HCT116 (cell line): ENCODE results near the gene MAP6D1. TPM values are rescaled to one million over a fixed set of nuclear protein-coding genes. Genes with fewer than 3 reads are reported as not detected.

ENCODE experiments used
- ATAC-seq: fragments of 200-7000 bp; cut with Tn5 transposase; 2 replicates; pipeline ENCODE4 v1.9.1; 2020; ENCODE audit warnings: mild to moderate bottlenecking, moderate library complexity
- BruUV-seq: library from RNA; stranded (reverse); fragments of 400-500 nt; replicated peaks from 2 replicates; lab custom pipeline; 2021; lab: Mats Ljungman, UMichigan
- CTCF ChIA-PET: fragments of 300-600 bp; sonication (Branson Sonifier 250); formaldehyde crosslinking; loops from one replicate; lab custom pipeline; 2021; ENCODE audit warnings: antibody characterized with exemption; lab: Charles Lee
- POLR2A ChIA-PET: fragments of 300-600, 350-600 bp; sonication (Branson Sonifier 250); formaldehyde crosslinking; loops from one replicate; lab custom pipeline; 2021; ENCODE audit warnings: antibody characterized with exemption; lab: Charles Lee
- RAD21 ChIA-PET, 2 experiments: fragments of 300-600 bp; sonication (Branson Sonifier 250); formaldehyde crosslinking; loops; one replicate each; lab custom pipeline; 2023; ENCODE audit warnings: low total read pairs in 2 of 2; ENCODE audit not compliant: uncharacterized antibody in 2 of 2, unreplicated experiment in 2 of 2, low non-redundant PET in 1 of 2; lab: Charles Lee
- DNase-seq: peaks from one replicate; pipeline ENCODE4 v3.0.0-alpha.2; 2010; ENCODE audit warnings: low read depth, low spot score
- H2AFZ ChIP-seq: fragments of 200-600 bp; shearing (Covaris generic), sonication (generic); 2 replicates; pipeline ENCODE4 v1.6.1; 2017; ENCODE audit warnings: low read depth, mixed run types, mixed read lengths, antibody characterized with exemption, low read length; ENCODE audit not compliant: poor library complexity, severe bottlenecking
- H3K27ac ChIP-seq: 2 replicates; pipeline ENCODE4 v1.5.1; 2012; ENCODE audit warnings: low read depth, low read length
- H3K27me3 ChIP-seq: fragments of 200-600 bp; sonication (generic); 2 replicates; pipeline ENCODE4 v1.6.1; 2016; ENCODE audit warnings: mixed run types, low read length, mixed read lengths; ENCODE audit not compliant: insufficient read depth
- H3K36me3 ChIP-seq, 2 experiments: fragments of 200-500 bp in 1 of 2; fragments of 200-600 bp in 1 of 2; sonication (Bioruptor generic) in 1 of 2; sonication (generic) in 1 of 2; 2 replicates each; pipeline versions ENCODE4 v1.5.1 to v1.6.1; 2014 to 2016; ENCODE audit warnings: low read length in 2 of 2, inconsistent platforms in 1 of 2, mixed read lengths in 1 of 2, mixed run types in 1 of 2; ENCODE audit not compliant: insufficient read depth in 2 of 2, control insufficient read depth in 1 of 2
- H3K4me1 ChIP-seq, 2 experiments: fragments of 200-600 bp in 1 of 2; sonication (generic) in 1 of 2; 2 replicates each; pipeline versions ENCODE4 v1.5.1 to v1.6.1; 2012 to 2017; ENCODE audit warnings: low read length in 2 of 2, inconsistent platforms in 1 of 2, mild to moderate bottlenecking in 1 of 2, mixed read lengths in 1 of 2, mixed run types in 1 of 2, moderate library complexity in 1 of 2; ENCODE audit not compliant: insufficient read depth in 2 of 2, control insufficient read depth in 1 of 2
- H3K4me2 ChIP-seq: fragments of 200-600 bp; sonication (generic); 2 replicates; pipeline ENCODE4 v1.6.1; 2017; ENCODE audit warnings: mixed run types, low read length, mixed read lengths
- H3K4me3 ChIP-seq, 2 experiments: fragments of 200-600 bp in 1 of 2; sonication (generic) in 1 of 2; replicated peaks in 1 of 2; 2 replicates each; pipeline ENCODE4 v1.5.1; 2011 to 2016; ENCODE audit warnings: low read length in 2 of 2, control low read depth in 1 of 2, low read depth in 1 of 2, mild to moderate bottlenecking in 1 of 2, mixed read lengths in 1 of 2, mixed run types in 1 of 2
- H3K79me2 ChIP-seq: fragments of 200-600 bp; sonication (generic); 2 replicates; pipeline ENCODE4 v1.6.1; 2017; ENCODE audit warnings: mild to moderate bottlenecking, mixed run types, low read length, moderate library complexity, mixed read lengths; ENCODE audit not compliant: insufficient read depth
- H3K9ac ChIP-seq: fragments of 200-600 bp; sonication (generic); 2 replicates; pipeline ENCODE4 v1.6.1; 2016; ENCODE audit warnings: low read length, mixed read lengths
- H3K9me2 ChIP-seq: fragments of 200-600 bp; sonication (generic), shearing (Covaris generic); 2 replicates; pipeline ENCODE4 v1.6.1; 2017; ENCODE audit warnings: mixed run types, mild to moderate bottlenecking, moderate library complexity; ENCODE audit not compliant: insufficient read depth
- H3K9me3 ChIP-seq, 2 experiments: fragments of 200-500 bp in 1 of 2; fragments of 200-600 bp in 1 of 2; sonication (Bioruptor generic) in 1 of 2; sonication (generic) in 1 of 2; 2 replicates each; pipeline ENCODE4 v1.6.1; 2014 to 2017; ENCODE audit warnings: low read length in 2 of 2, mixed read lengths in 2 of 2, inconsistent platforms in 1 of 2, low read depth in 1 of 2, mild to moderate bottlenecking in 1 of 2, mixed run types in 1 of 2, moderate library complexity in 1 of 2; ENCODE audit not compliant: control insufficient read depth in 1 of 2, insufficient read depth in 1 of 2
- H4K20me1 ChIP-seq: fragments of 200-600 bp; sonication (generic), shearing (Covaris generic); 2 replicates; pipeline ENCODE4 v1.6.1; 2017; ENCODE audit warnings: mixed run types, mild to moderate bottlenecking, moderate library complexity; ENCODE audit not compliant: insufficient read depth
- CTCF ChIP-seq, 3 experiments: fragments of 200-600 bp in 1 of 3; sonication (generic) in 1 of 3; IDR thresholded peaks in 2 of 3; conservative IDR thresholded peaks in 1 of 3; 2 replicates each; pipeline ENCODE4 v1.5.1; 2012 to 2017; ENCODE audit warnings: low read depth in 2 of 3, low read length in 2 of 3, antibody characterized with exemption in 1 of 3, borderline replicate concordance in 1 of 3, control low read depth in 1 of 3, mild to moderate bottlenecking in 1 of 3, mixed read lengths in 1 of 3, mixed run types in 1 of 3, moderate library complexity in 1 of 3; ENCODE audit not compliant: insufficient read depth in 1 of 3
- ELF1 ChIP-seq: IDR thresholded peaks from 2 replicates; pipeline ENCODE4 v1.6.1; 2012; ENCODE audit warnings: low read depth, borderline replicate concordance
- EZH2 ChIP-seq: fragments of 200-600 bp; sonication (generic); IDR thresholded peaks from 2 replicates; pipeline ENCODE4 v1.6.1; 2017; ENCODE audit warnings: antibody characterized with exemption, mixed run types
- FOSL1 ChIP-seq: IDR thresholded peaks from 2 replicates; pipeline ENCODE4 v1.6.1; 2012; ENCODE audit warnings: low read depth
- POLR2A ChIP-seq: IDR thresholded peaks from 2 replicates; pipeline ENCODE4 v1.7.0; 2011; ENCODE audit warnings: borderline replicate concordance; ENCODE audit not compliant: insufficient read depth, insufficient read length; ENCODE audit errors: extremely low read depth
- POLR2AphosphoS5 ChIP-seq: IDR thresholded peaks from 2 replicates; pipeline ENCODE4 v1.6.1; 2011; ENCODE audit warnings: mild to moderate bottlenecking, low read depth, low read length, moderate library complexity
- REST ChIP-seq: IDR thresholded peaks from 2 replicates; pipeline ENCODE4 v1.6.1; 2012; ENCODE audit warnings: low read depth
- SP1 ChIP-seq: IDR thresholded peaks from 2 replicates; pipeline ENCODE4 v1.6.1; 2012; ENCODE audit warnings: low read depth
- TCF7L2 ChIP-seq: IDR thresholded peaks from 2 replicates; pipeline ENCODE4 v1.7.0; 2011; ENCODE audit warnings: borderline replicate concordance, inconsistent platforms; ENCODE audit not compliant: insufficient read depth, insufficient read length; ENCODE audit errors: extremely low read depth
- YY1 ChIP-seq: IDR thresholded peaks from 2 replicates; pipeline ENCODE4 v1.6.1; 2011; ENCODE audit warnings: low read length, low read depth, moderate library complexity, mild to moderate bottlenecking; ENCODE audit not compliant: insufficient replicate concordance; ENCODE audit errors: extremely low read depth
- ZFX ChIP-seq: fragments of 450-650 bp; IDR thresholded peaks from 2 replicates; pipeline ENCODE4 v1.6.1; 2017
- intact Hi-C: fragments of 100-400 bp; cut with micrococcal nuclease; formaldehyde crosslinking; loops from 2 replicates; pipeline ENCODE4 v1.10.0; 2022
- total RNA-seq: library from RNA; stranded (reverse); gene quantifications from one replicate; pipeline ENCODE4 v1.2.1, GENCODE V29; 2021; ENCODE audit not compliant: unreplicated experiment
- TF ChIP-seq, protein P1 (sequence below): IDR thresholded peaks from 2 replicates; pipeline ENCODE4 v1.6.1; 2012

The MAP6D1 gene
- total RNA-seq, 1 experiment from 2014 or later, result 5.3 TPM

GRCh38 chr3:183818706-183819624 is 6.4 kb downstream of the MAP6D1 start:
- Histone ChIP-seq H3K9me2 (no peaks in the 10 kb centered on the region), H3K27me3 (no peaks in the 10 kb centered on the region), H3K9me3 (no peaks in the 10 kb centered on the region), H3K79me2 (peaks cover 4% of the 10 kb centered on the region; the same call in 1 of the 2 replicates), H3K4me1 (peaks cover 3 to 4% of the 10 kb centered on the region in 2 experiments; a peak in 3 of 4 replicates), H3K27ac (no peak overlapping the region), H4K20me1 (no peaks in the 10 kb centered on the region), H2AFZ (no peak overlapping the region), H3K36me3 (no peaks in the 10 kb centered on the region), H3K9ac (no peak overlapping the region), H3K4me2 (no peak overlapping the region), H3K4me3 (no peak overlapping the region)
- DNase-seq (no peak), ATAC-seq (no peak)
- POLR2A ChIA-PET, result no interaction called here
- CTCF ChIA-PET, result no interaction called here
- no TSS peak for BruUV-seq
- no peak for TF ChIP-seq ZFX
- no peak for TF ChIP-seq FOSL1
- no peak for TF ChIP-seq ELF1
- TF ChIP-seq, protein P1, sequence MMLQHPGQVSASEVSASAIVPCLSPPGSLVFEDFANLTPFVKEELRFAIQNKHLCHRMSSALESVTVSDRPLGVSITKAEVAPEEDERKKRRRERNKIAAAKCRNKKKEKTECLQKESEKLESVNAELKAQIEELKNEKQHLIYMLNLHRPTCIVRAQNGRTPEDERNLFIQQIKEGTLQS, result no peak
- TF ChIP-seq SP1, result no peak
- TF ChIP-seq POLR2A, result no peak
- no peak for TF ChIP-seq POLR2AphosphoS5
- TF ChIP-seq TCF7L2, result no peak
- intact Hi-C loops, result no loop called here
- RAD21 ChIA-PET, result no interaction called here

DNA sequence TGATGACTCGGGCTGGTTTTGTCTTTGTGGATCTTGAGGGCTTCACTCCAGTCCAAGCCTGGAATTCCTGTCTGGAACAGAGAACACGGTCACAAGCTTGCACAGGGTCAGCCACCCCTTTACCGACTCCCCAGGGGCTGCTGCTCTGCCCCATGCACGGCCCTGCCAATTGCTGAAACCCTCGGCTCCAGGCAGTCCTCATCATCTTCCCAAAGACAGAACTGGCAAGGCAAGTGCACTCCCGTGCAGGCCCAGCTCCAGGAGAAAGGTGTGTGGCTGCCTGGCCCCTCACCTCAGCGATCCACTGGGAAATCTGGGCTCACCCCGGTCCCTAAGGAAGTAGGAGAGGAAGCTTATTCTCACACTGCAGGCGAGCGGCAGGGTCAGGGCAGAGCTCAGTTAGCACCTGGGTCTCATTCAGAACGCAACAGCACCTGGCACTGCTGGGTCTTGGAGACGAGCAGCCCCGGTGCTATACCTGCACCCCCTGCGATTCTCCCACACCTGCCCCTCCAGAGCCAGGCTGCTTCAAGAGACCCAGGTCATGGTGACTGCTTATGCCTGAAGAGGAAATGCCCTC is 7.2 kb downstream of the MAP6D1 start:
- H3K9me2 ChIP-seq, result no peaks in the 10 kb centered on the region
- no TSS peak for BruUV-seq
- no peak for DNase-seq
- no peak overlapping the region for H3K9ac ChIP-seq
- no peaks in the 10 kb centered on the region for H3K36me3 ChIP-seq
- H3K27ac ChIP-seq, result no peak overlapping the region
- POLR2A ChIA-PET, result no interaction called here
- H3K4me1 ChIP-seq, result no peaks in the 10 kb centered on the region
- H3K79me2 ChIP-seq, result no peaks in the 10 kb centered on the region
- no peak for ATAC-seq
- TF ChIP-seq EZH2 (no peak), CTCF (IDR thresholded peaks at IDR 0.05 in 2 of 3, conservative IDR thresholded peaks at IDR 0.05 in 1 of 3; ENCODE audit: borderline replicate concordance in 1 of 3, insufficient read depth in 1 of 3, low read depth in 2 of 3, low read length in 2 of 3) (no peak), POLR2AphosphoS5 (no peak), REST (no peak), YY1 (no peak)
- no peak overlapping the region for H2AFZ ChIP-seq
- no peak overlapping the region for H3K4me2 ChIP-seq
- intact Hi-C loops, result no loop called here
- H3K9me3 ChIP-seq, result no peaks in the 10 kb centered on the region
- RAD21 ChIA-PET, result no interaction called here
- H3K4me3 ChIP-seq, result no peak overlapping the region
- CTCF ChIA-PET, result no interaction called here
- H4K20me1 ChIP-seq, result no peaks in the 10 kb centered on the region
- no peaks in the 10 kb centered on the region for H3K27me3 ChIP-seq
